Cerebellar cortex (tissue), 1 donor: ENCODE results near the gene RHBDL1.

Source experiments
- DNase-seq: peaks from one replicate; pipeline ENCODE4 v3.0.0-alpha.2; 2015; ENCODE audit warnings: low spot score

Gene RHBDL1

DNA sequence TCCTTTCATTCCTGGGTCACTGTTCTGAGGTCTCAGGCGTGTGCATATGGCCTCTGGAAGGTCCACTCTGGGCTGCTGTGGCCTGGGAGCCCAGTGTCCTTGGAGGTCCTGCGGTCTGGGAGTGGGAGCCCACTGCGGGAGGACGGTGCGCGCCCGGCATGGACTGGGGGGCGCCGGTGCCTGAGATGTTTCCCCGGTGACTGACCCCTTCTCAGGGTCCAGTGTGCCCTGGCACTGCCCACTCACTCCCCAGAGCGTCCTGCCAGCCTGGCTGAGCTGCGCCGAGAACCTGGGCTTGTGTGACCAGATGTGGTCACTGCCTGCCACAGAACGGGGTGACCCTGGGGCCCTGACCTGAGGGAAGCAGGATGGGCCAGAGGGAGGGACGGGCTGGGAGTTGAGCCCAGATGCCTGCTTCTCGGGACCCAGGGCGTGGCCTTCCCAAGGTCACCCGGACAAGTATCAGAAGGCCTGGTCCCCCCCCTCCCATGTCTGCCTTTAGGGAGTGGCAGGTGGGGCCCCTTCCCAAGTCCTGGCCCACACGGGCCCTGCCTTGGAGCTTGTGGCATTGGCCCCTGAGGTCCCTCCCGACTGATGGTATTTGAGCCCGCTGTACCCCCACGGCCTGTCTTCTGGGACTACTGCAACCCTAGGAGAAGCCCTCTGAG is 1.1 kb upstream of the RHBDL1 start:
- DNase-seq, result no peak

DNA sequence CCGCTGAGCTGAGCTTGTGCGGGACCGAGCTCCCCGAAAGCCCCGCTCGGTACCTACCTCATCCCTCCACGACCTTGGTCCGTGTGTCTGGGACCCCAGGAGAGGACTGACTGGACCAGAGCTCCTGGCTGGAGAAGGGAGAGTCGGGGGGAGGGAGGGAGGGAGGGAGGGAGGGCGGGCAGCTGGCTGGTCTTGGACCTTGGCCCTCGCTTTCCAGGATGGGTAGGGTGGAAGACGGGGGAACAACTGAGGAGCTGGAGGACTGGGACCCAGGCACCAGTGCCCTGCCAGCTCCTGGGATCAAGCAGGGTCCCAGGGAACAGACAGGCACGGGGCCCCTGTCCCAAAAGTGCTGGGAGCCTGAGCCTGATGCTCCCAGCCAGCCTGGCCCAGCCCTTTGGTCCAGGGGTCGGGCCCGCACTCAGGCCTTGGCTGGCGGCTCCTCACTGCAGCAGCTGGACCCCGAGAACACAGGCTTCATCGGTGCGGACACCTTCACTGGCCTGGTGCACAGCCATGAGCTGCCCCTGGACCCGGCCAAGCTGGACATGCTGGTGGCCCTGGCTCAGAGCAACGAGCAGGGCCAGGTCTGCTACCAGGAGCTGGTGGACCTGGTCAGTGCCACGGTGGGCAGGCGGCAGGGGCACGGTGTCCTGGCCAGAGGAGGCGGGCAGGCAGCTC is 553 bp downstream of the RHBDL1 start:
- DNase-seq, result no peak

DNA sequence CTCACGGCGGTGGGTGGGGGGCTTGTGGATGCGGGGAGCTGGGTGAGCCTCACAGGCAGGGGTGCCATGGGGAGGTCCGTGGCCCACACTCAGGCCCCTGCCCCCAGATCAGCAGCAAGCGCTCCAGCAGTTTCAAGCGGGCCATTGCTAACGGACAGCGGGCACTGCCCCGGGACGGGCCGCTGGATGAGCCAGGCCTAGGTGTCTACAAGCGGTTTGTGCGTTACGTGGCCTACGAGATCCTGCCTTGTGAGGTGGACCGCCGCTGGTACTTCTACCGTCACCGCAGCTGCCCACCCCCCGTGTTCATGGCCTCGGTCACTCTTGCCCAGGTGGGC is 1.1 kb downstream of the RHBDL1 start:
- DNase-seq, result no peak

DNA sequence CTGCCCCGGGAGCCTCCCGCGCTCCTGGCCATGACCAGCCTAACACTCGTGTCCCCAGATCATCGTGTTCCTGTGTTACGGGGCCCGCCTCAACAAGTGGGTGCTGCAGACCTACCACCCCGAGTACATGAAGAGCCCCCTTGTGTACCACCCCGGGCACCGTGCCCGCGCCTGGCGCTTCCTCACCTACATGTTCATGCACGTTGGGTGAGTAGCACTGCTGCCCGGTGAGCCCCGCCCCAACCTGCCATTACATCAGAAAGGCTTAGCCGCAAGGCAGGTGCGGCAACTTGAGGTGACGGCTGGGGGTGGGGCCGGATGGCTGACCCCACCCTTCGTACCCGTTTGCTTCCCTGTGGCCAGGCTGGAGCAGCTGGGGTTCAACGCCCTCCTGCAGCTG is 1.4 kb downstream of the RHBDL1 start:
- no peak for DNase-seq

DNA sequence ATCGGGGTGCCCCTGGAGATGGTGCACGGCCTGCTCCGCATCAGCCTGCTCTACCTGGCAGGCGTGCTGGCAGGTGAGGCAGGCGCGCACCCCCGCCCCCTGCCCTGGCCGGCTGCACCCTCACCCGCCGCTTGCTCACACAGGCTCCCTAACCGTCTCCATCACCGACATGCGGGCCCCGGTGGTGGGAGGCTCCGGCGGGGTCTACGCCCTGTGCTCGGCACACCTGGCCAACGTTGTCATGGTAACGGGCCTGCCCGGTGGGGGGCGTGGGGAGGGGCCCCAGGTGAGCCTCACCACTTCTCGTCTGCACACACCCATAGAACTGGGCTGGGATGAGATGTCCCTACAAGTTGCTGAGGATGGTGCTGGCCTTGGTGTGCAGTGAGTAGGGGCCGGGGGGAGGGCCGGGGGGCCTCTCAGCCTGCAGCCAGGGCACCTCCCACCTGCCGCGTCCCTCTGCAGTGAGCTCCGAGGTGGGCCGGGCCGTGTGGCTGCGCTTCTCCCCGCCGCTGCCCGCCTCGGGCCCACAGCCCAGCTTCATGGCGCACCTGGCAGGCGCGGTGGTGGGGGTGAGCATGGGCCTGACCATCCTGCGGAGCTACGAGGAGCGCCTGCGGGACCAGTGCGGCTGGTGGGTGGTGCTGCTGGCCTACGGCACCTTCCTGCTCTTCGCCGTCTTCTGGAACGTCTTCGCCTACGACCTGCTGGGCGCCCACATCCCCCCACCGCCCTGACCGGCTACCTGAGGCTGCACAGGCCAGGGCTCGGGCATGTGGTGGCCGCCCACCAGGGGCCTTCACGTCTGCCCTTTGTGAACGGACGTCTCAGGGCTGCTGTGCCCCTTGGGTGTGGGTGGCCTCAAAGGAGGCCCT is 2.1 kb downstream of the RHBDL1 start:
- DNase-seq, result no peak

DNA sequence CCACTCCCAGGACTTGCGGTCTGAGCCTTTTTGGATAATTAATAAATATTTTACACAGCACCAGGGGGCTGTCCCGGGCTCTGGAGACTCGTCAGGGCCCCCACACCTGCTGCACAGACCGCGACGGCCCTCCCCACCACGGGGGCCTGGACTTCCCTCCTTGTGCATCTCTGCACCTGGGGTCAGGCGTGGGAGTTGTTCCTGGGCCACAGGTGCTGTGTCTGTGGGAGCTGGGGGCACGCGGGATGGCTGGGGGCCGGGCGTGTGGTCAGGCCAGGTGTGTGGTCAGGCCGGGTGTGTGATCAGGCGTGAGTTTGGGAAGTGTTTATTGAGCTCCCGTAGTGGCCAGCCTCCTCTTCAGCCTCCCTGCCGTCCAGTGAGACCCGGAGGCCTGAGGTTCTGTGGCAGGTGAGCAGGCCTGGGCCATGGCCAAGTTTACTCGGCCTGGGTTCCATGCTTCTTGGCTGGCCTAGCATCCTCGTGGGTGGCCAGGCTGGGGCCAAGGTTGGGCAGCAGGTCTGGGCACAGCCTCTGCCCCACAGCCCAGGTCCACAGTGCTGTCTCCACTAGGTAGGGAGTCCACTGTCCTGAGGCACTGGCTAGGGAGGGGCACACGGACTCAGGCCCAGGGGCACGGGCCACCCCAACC is 2.9 kb downstream of the RHBDL1 start:
- peak; percentile 69 for DNase-seq

DNA sequence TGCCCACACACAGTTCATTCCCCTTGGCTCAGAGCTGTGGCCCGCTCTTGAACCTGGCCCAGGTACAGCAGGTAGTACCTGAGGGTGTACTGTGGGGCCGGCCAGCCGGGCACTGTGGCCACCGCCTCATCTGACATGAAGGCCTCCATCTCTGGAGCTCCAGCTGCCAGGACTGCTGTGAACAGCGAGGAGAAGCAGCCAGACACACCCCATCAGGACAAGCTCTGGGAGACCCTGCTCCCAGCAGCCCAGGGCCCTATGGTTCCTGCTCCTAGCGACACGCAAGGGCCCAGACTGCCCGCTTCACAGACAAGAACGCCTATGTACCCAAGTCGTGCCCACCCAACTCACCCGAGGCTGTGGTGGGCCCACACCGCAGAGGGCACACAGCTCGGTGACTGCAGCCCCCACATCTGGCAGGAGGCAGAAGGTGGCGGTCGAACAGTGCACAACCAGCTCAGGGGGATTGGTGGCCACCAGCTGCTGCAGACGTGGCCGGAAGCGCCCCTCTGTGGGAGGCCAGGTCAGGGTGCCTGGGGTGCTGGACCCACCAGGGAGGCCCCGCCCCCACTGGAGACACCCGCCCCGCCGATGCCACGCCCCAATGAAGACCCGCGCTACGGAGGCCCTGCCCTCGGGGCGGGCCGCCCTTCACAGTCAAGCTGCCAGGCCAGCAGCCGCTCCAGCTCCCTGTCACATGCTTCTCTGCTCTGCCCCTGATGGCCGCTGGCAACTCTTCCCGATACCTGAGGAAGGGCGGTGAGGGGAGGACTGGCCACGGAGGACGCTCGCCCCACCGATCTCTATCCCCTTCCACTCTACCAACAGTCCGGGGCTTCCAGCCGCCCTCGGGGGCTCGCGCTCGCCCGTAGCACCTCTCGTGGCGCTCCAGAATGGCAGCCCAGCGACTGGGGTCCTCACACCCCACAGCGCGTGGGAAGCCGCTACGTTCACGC is 3.7 kb downstream of the RHBDL1 start:
- peak; percentile 80 for DNase-seq

DNA sequence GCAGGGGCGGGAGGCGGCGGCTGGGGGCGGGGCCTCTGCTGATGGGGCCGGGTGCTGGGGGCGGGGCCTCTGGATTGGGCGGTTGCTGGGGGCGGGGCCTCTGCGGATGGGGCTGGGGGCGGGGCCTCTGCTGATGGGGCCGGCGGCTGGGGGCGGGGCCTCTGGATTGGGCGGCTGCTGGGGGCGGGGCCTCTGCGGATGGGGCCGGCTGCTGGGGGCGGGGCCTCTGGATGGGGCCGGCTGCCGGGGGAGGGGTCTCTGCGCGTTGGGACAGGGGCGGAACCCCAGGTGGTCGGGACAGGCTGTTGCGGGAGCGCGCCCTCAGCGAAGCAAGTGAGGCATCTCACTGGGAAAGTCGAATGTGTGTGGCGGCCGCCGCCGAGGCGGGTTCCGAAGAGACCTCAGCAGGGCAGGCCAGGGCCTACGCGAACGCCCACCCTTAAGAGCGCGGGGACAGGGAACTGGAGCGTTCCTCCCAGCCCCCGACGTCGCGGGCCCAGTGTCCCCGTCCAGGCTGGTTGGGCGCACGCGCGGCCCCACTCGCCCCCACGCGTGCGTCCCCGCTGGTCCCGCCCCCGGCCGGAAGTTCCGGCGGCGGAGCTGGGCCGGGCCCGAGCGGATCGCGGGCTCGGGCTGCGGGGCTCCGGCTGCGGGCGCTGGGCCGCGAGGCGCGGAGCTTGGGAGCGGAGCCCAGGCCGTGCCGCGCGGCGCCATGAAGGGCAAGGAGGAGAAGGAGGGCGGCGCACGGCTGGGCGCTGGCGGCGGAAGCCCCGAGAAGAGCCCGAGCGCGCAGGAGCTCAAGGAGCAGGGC is 4.5 kb downstream of the RHBDL1 start, which contains the start of gene STUB1:
STUB1 (plus strand) TSS at position 597 of the 811 bp plus-strand sequence; CDS start at position 713, 116 bp downstream.
- DNase-seq, result peak; percentile 72

DNA sequence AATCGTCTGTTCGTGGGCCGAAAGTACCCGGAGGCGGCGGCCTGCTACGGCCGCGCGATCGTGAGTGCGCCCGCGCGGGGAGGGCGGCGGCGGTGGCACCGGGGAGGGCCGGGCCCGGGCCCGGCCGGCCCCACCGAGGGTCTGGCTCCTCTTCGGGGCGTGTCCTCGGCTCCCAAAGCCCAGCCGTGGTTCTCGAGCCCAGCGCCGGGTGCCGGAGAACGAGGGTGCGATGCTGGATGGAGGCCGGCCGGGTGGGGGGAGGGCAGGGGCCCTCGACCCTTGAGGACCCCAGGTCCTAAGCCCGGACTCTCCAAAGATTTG is 5.1 kb downstream of the RHBDL1 start:
- no peak for DNase-seq

DNA sequence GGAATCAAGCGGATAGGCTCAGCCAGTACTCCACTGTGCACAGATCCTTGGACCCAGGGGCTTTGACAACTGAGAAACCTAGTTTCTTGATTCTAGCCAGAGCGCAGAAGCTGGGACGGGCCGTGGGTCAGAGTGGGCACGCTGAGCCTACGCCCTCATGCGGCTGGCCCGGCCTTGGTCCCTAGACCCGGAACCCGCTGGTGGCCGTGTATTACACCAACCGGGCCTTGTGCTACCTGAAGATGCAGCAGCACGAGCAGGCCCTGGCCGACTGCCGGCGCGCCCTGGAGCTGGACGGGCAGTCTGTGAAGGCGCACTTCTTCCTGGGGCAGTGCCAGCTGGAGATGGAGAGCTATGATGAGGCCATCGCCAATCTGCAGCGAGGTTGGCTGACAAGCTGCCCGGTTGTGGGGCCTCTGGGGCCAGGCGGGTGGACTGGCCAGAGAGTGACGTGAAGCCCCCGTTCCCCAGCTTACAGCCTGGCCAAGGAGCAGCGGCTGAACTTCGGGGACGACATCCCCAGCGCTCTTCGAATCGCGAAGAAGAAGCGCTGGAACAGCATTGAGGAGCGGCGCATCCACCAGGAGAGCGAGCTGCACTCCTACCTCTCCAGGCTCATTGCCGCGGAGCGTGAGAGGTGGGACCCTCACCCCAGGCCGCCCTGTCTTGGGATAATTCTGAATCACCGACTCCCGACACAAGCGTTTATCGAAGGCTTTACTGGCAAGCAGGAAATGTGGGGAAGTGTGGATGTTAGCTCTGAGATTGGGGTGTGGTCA is 5.7 kb downstream of the RHBDL1 start:
- DNase-seq, result no peak

DNA sequence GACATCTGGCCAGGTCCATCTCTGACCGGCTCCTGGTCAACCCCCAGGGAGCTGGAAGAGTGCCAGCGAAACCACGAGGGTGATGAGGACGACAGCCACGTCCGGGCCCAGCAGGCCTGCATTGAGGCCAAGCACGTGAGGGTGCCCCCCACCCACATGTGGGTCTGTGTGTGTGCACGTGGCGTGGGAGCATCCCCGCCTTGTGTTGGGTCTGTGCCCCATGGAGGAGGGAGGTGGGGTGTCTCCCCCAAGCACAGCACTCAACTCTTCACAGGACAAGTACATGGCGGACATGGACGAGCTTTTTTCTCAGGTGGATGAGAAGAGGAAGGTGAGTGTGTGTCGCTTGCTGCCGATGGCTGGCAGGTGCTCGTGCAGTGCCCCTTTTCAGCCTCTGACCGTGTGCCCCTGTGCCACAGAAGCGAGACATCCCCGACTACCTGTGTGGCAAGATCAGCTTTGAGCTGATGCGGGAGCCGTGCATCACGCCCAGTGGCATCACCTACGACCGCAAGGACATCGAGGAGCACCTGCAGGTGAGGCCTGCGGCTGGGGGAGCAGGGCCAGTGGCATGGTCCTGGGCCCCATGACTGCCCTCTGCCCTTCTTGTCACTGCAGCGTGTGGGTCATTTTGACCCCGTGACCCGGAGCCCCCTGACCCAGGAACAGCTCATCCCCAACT is 6.4 kb downstream of the RHBDL1 start:
- no peak for DNase-seq

DNA sequence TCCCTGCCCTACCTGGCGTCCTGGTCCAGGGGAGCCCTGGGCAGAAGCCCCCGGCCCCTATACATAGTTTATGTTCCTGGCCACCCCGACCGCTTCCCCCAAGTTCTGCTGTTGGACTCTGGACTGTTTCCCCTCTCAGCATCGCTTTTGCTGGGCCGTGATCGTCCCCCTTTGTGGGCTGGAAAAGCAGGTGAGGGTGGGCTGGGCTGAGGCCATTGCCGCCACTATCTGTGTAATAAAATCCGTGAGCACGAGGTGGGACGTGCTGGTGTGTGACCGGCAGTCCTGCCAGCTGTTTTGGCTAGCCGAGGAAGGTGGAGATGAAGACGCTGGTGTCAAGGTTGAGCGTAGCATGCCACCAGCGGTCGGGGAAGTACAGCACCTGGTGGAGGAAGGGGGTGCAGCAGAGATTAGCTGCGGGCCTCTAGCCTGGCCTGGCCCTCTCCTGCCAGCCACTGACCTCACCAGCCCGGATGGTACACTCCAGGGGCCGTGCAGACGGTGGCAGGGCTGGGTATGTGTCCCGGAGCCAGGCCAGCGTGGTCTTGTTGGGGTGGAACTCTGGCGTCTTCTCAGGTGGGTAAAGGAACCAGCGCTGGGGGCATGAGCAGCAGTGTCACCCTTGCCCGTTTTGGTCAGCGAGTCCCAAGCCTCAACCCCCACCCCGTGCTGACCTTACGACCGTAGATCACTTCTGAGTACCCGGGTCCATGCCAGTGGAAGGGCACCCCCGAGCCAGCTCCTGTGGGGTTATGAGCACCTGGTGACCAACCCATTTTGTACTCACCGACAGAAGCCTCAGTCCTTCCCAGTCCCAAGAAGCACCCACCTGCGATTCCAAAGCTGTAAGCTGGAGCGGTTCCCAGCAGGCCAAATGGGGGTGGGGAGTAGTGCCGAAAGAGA is 7.3 kb downstream of the RHBDL1 start:
- DNase-seq, result no peak

DNA sequence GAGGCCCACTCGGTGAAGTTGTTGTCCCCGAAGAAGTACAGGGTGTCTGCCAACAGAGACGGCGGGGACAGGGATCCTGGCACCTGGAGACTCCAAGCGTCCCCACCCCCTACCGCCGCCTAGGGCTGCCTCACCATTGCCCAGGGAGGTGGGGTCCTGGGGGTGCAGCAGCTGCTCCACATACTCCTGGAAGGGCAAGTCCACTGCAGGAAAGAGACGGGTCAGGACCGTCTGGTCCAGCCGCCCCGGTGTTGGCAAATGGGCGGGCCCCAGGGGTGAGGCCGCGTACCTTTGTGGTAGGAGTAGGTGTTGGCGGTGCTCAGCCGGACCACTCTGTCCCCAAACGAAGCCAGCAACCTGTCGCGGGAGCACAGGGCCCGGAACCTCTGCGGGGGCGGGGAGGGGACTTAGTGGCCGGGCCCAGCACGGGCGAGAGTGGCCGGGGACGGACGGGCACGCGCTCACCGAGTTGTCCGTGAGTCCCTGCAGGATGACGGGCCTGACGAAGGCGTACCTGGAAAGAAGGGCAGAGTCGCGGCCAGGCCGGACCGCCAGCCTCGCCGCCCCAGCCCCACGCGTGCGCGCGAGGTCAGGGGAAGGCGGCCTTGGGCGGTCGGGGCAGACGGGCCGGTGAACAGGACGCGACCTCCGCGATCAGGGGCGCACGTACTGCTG is 8.1 kb downstream of the RHBDL1 start:
- no peak for DNase-seq

DNA sequence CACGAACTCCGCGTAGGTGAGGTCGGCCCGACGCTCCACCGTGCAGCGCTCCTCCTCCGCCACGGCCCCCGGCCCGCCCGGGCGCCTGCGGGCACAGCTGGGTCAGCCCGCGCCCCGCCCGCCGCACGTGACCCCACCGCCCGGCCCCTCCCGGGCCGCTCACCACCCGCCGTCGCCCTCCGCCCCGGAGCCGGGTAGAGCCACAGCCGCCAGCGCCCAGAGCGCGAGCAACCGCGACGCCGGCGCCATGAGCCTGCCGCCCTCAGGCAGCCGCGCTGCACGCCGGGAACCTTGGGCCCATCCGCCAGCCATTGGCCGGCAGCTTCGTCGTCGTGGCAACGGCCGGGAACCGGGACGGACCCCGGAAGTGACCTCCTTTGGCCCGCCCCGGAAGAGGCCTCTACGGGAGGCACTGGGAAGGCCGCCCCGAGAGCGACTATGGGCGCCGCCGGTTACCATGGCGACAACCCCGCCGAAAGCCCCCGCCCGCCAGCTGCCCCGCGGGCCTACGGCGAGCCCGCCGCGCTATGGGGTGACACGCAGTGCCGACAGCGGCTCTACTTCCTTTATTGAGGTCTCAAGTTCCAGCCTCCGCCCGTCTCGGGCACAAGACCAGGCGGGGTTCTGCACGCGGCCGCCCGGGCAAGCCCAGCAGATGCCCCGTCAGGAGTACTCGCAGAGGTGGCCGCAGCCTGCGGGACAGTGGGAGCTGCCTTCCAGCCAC is 8.8 kb downstream of the RHBDL1 start, which contains the start of gene JMJD8:
JMJD8 (minus strand) TSS at position 264 of the 724 bp plus-strand sequence; CDS start at position 249, 15 bp downstream.
- DNase-seq, result peak; percentile 84

DNA sequence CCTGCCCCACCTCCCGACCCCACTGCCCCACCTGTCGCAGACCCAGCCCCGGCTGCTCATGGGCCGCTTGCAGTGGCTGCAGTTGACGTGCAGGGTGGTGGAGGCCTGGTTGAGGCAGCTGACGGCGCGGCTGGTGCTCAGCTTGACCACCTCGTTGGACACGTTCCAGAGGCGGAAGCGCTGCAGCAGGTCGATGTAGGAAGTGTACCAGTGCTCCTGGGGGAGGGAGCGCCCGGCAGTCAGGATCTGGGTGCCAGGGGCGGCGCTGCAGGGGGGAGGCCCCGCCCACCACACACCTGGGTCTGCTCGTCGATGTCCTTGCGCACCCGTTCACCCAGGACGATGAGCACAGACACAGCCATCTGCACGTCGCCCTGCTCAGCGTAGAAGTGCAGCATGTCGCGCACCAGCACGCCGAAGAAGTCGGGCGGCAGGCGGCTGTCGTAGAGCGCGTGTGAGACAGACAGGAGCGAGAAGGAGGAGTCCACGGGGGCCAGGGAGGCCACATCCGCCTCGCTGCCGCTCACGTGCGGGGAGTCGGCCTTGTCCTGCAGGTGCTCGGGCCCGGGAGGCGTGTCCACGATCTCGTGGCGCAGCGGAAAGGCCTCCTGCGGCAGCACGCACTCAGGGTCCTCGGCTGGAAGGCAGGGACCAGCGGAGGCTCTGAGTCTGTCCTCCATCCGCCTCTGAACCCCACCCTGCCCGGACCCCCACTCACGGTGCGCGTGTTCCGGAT is 9.7 kb downstream of the RHBDL1 start:
- no peak for DNase-seq

DNA sequence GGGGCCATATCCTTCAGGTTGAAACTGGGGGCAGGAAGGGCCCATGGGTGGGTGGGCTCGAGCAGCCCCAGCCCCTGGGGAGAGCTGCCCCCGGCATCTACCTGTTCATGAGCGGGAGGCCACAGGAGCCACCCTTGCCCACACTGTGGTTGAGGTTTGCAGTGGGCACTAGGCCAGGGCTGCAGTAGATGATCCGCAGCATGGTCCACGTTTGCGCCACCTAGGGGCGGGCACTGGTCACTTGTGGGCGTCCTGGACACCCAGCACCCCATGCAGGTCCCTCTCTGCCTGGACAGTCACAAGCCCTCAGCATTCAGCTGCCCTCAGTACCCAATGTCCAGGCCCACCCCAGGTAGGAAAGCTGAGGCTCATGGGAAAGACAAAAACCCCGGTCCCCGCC is 10.5 kb downstream of the RHBDL1 start:
- no peak for DNase-seq
